Inflammatory macrophage (primary cell): ENCODE results near the gene NOTCH1.
"Not testable (repeated sequence)": the region's sequence is repeated elsewhere in the genome, so short reads cannot be mapped to it uniquely, and the experiment has no call there.

Experiments used
- DNase-seq, 2 donors: peaks; one replicate each; pipeline ENCODE4 v3.0.0-alpha.2; 2020 to 2022

Gene NOTCH1

DNA sequence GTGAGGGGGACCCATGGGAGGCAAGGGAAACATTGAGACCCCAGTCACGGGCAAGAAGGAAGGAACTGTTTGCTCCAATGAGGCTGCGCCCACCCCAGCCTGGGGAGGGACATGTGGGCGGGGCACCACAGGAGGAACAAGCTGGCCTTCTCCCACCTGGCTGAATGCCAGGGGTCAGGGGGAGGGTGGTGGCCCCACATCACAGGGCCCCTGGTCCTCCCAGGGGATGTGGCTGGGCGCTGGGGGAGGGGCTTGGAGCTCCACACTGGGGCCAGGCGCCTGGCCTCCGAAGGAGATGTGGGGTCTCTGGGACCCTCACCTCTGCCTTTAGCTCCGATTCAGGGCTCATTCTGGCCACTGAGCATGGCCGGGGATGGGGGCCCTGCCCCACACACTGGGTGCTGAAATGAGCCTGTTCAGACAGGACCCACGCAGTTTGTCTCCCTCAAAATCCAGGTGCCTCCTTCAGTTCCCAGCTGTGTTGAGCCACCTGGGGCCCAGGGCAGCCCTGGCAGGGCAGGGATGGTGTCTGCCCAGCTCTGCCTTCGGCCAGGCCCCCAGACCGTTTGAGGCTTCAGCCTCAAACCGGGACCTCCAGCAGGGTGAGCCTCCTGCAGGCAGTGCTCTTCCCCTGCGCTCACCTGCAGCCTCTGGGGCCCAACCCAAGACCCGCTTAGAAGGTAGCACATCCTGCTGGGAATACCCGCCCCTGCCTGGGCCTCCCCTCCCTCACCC is 33.2 kb upstream of the NOTCH1 start:
- peak in 1 of 2 donors; percentile 31 for DNase-seq

DNA sequence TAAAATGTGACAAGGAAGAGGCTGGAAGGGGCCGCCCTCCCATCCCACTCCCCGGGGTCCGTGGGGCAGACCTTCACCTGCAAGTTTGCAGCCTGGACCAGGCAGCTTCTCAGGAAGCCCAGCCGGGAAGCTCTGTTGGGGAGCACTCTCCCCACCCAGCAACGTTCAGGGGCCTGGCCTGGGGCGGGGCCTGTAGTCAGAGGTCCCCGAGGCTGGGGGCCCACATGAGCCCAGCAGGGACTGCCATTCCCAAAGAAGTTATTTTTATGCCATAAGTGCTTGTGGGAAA is 32.7 kb upstream of the NOTCH1 start:
- no peak for DNase-seq

DNA sequence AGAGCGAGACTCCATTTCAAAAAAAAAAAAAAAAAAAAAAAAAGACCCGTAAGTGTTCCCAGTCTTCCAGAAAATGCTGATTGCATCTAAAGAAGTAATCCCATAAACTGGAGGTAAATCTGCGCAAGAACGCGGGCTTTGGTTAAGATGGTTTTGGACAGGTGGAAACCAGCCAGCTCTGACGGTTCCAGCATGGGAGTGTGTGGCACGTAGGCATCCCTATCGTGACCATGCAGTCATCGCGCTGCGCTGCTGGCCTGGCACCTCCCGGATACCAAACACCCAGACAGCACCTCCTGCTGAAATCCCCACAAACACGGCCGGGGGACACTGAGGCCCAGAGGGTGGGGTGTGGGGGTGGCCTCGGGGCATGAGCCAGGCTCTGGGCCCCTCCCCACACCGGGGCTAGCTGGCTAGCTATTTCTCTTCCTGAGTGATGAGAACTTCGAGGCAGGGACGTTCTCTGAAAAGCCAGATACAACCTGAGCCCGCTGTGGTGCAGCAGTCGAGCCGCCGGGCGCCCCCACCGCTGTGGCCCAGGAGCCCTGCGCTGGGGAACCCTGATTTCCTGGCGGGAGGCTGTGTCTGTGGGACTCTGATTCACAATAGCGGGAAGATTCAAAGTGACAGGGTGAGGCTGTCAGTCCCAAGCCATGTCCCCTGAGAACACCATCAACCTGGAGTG is 32.2 kb upstream of the NOTCH1 start:
- no peak for DNase-seq

DNA sequence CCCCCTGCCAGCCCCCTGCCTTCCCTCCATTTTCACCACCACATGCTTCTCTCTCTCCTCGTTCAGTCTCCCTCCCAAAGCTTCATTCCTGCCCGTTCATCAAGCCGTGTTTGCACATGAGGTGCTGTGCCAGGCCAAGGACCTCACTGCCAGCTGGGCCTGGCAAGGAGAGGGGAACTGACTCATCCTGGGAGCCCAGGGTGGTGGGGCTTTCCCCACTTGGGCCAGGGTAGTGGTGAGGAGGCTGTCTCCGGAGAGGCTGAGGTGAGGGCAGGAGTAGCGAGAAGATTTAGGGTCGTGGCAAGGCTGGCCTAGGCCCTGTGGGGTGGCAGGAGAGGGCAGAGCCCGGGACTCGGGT is 30.4 kb upstream of the NOTCH1 start:
- no peak for DNase-seq

DNA sequence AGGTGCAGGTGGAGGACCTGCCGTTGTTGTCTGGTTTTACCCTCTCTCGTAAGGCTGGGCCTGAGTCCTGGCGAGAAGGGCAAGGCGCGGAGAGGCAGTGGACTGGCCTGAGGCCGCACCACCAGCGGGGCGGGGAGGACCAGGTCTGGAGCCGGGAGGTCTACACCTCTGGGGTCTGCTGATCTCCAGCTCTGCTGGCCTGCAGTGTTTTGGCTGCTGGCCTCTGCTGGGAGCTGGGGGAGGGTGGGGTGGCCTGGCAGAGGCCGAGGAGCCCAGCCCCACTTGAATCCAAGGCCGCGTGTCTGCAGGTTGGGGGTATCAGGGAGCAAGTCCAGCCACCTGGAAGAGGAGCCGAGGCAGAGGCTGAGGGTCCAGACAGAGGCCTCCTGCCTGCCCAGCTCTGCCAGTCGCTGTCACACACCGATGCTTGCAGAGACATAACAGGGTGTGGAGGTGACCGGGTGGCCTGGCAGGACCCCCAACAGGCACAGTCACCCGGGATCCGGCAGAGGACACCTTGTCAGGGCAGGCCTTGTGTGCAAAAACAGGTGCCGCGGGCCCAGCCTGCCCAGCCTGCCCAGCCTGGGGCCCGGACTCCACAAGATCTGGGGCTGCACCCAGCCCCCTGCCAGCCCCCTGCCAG is 29.9 kb upstream of the NOTCH1 start:
- no peak for DNase-seq

DNA sequence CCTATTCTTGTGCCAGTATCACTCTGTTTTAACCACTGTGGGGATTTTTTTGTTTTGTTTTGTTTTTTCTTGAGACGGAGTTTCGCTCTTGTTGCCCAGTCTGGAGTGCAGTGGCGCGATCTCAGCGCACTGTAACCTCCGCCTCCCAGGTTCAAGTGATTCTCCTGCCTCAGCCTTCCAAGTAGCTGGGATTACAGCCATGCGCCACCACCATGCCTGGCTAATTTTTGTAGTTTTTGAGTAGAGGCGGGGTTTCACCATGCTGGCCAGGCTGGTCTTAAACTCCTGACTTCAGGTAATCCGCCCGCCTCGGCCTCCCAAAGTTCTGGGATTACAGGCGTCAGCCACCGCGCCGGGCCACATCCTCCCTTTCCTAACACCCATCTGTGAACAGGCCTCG is 28.8 kb upstream of the NOTCH1 start:
- not testable (repeated sequence) for DNase-seq

DNA sequence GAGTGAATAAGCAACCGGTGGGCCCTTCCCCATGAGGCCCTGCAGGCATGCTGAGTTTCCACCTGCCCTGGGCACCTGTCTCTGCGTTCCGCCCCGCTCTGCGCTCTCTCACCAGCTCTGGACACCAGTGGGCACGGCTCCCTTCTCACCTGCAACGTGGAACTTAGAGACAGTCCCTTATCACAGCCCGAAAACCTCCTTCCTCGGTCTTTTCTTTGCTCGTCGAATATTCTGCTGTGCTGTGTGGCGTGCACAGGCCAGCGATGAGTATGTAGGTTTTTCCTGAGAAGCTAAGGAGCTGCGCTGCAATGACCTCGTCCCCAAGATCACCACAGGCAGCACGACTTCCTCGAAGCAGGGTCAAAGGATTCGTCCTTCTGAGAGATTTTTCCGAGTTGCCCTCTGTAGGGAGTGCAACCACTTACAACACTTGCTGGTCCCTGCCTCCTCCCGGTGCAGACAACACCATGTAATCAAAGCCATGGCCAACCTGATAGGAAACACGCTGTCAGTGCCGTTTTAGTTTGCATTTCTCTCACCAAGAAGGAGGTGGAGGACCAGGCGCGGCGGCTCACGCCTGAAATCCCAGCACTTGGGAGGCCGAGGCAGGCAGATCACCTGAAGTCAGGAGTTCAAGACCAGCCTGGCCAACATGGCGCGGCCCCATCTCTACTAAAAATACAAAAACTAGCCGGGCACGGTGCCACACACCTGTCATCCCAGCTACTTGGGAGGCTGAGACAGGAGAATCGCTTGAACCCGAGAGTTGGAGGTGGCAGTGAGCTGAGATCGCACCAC is 27.2 kb upstream of the NOTCH1 start:
- no peak for DNase-seq

DNA sequence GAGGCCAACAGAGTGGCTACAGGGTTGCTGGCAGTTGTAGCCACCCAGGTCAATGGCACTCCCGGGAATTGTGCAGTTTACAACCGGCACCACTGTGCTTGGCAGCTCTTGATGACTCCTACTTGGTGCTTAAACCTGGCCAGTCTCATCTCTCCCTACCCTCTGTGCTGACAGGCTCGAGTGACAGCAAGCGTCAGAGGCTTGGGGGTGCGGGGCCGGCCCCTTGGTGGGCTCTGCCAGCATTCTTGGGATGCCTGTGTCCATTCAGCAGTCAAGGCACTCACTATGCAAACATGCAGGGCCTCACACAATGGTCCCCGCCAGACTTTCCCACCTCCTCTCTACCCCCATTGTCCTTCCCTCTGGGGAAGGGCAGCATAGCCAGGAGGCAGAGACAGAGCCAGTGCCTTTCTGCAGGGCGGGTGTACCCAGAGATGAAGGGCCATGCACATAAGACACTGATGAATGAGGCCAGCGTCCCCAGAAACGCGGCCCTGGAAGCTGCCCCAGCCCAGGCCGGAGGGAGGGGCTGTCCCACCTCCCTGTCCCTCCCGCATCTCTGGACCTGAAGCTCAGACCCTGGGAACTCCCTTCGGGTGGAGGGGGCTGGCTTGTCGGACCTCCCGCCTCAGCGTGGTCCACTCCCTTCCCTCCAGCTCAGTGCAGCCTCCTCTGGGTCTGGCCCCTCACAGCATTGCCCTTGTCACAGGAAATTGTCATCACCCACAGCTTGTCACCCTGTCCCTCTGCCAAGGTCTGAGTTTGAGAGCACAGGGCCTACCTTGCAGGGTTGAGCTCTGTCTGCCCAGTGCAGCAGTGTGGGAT is 26.4 kb upstream of the NOTCH1 start:
- DNase-seq, result no peak

DNA sequence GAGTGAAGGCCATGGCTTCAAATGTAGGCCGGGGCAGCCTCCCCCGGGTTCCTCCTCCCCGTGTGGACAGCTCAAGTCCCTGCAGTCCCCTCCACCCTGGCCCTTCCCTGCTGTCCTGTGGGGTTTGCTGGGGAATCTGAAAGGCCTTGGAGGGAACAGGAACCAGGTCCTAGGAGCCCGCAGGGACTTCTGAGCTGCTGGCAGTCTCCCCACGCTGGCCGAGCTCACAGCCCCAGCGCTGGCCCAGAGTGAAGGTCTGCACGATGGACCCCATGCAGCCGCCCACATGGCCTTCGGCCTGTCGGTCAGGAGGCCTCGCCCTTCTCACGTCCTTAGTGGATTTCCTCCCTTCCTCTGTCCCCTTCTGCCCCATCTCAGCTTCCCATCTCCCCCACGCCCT is 25.7 kb upstream of the NOTCH1 start:
- DNase-seq, result peak; percentile 26 to 37

DNA sequence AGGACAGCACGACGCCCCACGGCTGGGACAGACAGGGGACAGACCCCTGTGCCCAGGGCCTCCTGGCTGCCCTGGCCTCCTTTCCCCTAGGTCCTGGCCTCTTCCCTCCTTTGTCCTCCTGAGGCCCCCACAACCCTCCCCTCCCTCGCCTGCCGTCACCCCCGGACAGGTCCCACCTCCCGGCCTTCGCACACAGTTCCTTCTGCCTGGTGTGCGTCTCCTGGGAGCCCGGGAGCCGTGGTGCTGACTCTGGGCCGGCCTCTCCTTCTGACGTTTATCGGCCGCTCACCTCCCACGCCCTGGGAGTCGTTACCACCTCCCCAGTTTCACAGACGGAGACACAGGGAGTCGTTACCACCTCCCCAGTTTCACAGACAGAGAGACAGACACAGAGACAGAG is 25.1 kb upstream of the NOTCH1 start:
- no peak for DNase-seq

DNA sequence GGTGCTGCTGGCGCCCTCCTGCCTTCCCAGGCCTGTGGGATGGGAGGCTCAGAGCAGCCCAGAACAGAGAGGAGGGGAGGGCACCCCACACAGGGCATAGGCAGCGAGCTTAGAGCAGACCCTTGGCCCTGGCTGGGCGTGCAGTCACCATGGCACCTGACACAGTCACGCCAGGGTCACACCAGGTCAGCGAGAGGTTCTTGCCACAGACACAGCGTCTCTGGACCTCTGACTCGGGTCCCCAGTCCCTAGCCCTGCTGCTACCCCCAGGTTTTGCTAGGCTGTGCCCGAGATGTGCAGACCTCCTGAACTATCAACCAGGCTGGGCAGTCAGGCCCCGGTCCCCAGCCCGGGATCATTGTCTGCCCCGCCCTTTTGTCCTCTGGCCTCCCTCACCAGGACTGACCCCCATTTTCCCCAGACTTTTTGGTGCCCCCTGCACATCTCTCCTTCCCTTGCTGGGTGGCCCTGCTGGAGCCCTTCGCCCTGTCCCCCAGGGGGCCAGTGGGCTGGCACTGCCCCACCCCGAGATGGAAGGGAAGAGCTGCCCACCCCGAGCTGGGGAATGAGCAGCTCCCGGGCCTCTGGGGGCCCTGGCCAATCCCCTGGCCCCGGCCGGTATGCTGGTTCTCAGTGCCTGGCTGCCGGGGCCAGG is 24.5 kb upstream of the NOTCH1 start:
- DNase-seq, result no peak

DNA sequence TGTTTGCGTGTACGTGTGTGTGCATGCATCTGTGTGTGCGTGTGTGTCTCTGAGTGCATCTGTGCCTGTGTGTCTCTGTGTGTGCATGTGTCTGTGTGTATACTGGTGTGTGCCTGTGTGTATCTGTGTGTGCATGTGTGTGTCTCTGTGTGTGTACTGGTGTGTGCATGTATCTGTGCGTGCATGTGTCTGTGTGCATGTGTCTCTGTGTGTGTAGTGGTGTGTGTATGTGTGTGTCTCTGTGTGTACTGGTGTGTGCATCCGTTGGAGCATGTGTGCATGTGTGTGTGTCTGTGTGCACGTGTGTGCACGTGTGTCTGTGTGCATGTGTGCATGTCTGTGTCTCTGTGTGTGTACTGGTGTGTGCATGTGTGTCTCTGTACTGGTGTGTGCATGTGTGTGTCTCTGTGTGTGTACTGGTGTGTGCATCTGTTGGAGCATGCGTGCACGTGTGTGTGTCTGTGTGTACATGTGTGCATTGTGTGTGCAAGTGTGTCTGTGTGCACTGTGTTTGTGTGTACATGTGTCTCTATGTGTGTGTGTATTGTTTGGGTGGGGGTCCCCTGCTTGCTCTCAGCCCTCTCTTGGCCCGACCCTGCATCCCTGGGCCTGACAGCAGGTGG is 23.8 kb upstream of the NOTCH1 start:
- DNase-seq, result no peak

DNA sequence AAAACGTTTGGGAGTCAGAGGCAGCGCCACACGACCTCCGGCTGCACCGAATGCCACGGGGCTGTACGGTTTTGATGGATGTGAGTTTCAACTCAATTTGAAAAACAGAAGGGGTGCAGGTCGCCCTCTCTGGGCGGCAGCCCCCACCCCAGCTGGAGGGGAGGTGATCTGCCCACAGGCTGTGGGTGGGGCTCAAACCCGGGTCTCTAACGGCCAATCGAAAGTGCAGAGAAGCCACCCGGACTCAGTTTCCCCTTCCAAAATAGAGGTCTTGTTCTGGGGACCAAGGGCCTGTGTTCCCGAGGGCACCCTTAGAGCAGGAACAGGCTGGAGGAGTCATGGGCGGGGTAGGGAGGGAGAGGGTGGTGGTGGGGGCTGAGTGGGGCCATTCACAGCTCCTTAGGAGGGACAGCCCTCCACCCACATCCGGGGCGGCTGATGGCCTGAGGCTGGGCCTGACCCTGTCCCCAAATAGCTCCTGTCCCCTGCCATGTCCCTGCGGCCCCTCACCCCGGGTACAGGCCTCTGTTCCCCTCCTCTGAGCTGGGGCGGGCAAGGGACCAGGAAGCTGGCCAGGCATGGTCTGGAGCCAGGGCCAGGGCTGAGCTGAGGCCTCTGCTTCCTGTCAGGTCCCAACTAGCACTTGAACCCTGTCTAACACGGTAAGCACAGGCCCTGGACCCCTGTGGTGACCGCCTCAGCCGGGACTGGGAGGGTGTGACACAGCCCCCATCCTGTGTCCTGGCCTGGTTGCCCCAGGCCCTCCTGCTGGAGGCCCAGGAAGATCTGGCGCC is 22.6 kb upstream of the NOTCH1 start:
- DNase-seq, result no peak

DNA sequence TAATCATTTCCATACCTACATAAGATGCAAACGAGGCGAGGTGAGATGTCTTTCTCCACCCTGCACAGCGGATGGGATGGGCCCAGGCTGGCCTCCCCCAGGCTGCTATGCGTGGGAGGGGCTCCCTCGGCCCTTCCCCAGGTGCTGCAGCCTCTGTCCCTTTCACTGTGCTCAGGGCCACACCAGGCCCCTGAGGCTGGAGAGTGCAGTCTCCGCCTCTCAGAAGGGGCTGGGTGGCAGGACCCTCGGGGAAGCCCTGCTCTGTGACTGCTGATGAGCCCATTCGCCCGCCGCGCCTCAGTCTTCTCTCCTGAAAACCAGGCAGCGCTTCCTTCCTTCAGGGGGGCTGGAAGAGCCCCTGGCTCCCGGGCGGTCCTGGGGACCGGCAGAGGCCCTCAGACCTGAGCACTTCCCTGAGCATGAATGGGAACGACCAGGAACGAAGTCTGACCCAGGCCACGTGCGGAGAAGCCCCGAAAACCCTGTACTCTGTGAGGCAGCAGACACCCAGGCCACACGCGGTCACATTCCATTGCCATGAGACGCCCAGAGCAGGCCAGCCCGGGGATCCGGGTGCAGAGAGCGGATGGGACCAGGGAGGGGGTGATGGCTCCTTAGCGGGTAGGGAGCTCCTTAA is 21.9 kb upstream of the NOTCH1 start:
- no peak for DNase-seq

DNA sequence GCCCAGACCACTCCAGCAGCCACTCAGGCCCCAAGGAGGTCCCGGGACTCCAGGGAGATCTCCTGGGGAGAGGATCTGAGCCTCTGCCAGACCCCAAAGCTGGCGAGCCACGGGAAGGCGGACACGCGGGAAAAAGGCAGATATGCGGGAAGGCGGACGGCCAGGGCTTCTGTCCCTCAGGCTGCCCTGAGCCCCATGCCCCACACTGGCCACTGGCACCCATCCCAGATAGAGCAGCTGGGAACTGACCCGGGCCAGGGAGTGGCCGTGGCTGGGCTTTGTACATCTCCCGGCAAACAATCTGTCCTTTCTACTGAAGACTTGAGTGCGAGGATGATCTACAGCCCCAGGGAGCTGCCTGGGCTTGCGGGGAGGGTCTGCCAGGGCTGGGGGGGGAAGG is 21.1 kb upstream of the NOTCH1 start:
- DNase-seq, result no peak

DNA sequence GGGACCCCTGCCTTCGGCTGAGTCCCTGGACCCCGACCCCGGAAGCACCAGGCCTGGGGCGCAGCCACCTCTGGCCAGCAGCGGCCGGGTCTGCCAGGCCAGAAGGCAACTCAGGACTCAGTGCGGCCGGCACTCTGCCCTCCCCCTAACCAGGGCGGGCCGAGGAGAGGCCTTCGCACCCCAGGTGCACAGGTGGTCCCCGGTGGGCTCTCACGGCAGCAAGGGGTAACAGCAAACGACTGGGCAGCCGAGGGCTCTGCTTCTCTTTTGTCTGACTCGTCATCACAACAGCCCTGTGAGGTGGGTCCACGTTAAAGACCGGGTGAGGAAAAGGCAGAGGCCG is 20.7 kb upstream of the NOTCH1 start:
- no peak for DNase-seq

DNA sequence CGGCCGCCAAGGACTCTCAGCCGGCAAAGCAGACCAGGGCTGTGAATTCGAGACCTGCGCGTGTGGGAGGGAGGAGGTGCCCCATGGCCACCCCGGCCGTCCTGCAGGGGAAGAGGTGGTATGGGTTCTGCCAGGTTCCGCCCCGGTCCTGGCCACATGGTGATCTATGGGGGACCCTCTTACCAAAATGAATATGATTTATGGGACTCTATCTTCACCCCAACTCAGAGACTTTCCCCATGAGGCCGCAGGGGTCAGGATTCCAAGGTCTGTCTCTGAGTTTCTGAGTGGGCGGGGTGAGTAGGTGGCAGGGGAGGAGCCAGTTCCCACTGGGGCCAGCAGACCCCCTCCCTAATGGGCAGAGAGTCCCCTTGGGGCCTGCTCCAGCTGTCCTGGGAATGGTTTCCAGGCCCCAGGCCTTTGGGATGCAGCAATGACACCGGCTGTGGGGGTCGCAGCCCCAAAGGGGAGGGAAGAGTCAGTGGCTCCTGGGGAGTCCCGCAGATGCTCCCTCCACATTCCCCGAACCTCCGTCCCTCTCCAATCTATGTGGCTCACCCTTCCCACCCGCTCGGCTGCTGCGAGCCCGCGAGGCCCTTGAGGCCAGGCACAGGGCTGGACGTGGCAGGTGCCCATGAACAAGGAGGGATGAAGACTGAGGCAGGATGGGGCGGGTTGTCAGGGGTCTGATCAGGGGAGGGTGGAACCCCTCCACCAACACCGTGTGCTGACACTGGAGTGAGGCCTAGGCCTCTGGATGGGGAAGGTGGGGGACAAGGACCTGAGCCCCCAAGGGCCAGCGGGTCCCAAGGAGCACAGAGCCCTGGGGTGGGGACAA is 20.1 kb upstream of the NOTCH1 start:
- no peak for DNase-seq

DNA sequence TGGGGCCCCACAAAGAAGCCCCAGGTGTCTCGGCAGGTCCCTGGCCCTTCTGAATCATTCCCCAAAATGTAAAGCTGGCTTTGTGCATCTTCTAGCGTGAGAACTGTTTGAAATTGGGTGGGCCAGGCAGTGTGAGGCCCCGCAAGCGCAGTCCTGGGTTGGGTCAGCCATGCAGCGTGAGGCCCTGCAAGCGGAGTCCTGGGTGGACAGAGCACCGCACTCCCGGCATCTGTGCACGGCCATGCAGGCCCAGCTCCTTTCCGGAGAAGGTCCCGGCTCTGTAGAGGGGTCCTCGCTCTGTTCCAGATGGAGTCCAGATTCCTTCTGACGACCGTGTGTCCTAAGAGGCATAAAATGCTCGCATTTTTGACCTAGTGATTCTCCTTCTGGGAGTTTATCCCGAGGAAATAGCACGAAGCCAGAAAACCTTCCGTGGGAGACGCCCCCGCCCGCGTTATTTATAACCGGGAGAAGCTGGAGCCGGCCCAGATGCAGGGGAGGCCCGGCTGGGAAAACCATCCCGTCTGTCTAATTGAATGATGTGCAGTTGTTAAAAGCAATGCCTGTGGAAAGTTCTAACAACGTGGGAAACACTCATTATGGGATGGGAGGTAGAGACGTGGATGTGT is 19.4 kb upstream of the NOTCH1 start:
- DNase-seq, result no peak
